Measurements from ENCODE around the gene UQCC5.

The UQCC5 gene, protein sequence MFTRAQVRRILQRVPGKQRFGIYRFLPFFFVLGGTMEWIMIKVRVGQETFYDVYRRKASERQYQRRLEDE

DNA sequence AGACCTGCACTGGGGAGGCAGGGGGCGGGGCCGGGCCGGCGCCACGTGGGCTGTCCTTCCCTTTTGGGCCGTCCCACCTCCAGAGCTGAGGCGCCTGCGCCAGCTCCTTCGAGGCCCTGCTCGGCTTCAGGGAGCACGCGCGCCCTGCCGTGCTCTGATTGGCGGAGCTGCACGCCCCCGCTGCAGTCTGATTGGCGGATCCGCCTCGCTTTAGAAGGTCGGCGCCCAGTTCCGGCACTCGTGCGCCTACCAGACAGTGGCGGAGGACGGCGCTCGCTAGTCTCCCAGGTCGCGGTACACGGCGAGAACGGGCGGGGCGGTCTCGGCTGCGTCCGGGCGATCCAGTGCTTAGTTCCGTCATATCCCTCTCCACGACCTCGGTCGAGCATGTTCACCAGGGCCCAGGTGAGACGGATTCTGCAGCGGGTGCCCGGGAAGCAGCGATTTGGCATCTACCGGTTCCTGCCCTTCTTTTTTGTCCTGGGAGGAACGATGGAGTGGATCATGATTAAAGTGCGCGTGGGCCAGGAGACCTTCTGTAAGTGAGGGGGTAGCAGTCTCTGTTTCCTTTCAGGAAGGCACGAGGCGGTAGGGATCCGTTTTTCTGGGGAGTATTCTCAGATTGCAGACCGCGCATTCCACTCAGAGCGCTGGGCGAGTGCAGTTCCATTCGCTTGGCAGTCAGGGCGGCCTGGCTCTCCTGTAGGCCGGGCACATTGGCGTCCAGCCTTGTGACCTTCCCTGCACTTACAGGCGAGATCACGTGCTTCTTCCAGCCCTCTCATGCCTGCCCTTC lies at the start of gene UQCC5:
Gene UQCC5, plus strand, starts transcription at position 237 of the 796 bp plus-strand sequence. Its CDS starts 151 bp downstream, at position 388.
- peak; percentile 92 for DNase-seq (ENCODE audit: low read depth in 2 of 2)

DNA sequence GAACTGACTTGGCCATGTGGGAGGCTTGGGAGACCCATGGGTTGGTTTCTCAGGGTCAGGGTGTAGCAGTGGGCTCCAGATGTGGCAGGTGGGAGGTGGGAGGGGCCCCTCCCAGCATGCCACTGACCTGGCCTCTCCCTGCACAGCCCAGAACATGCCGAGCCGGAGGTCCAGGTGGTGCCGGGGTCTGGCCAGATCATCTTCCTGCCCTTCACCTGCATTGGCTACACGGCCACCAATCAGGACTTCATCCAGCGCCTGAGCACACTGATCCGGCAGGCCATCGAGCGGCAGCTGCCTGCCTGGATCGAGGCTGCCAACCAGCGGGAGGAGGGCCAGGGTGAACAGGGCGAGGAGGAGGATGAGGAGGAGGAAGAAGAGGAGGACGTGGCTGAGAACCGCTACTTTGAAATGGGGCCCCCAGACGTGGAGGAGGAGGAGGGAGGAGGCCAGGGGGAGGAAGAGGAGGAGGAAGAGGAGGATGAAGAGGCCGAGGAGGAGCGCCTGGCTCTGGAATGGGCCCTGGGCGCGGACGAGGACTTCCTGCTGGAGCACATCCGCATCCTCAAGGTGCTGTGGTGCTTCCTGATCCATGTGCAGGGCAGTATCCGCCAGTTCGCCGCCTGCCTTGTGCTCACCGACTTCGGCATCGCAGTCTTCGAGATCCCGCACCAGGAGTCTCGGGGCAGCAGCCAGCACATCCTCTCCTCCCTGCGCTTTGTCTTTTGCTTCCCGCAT lies 49.2 kb upstream of the UQCC5 start:
- no peak for DNase-seq (ENCODE audit: low read depth in 2 of 2)

DNA sequence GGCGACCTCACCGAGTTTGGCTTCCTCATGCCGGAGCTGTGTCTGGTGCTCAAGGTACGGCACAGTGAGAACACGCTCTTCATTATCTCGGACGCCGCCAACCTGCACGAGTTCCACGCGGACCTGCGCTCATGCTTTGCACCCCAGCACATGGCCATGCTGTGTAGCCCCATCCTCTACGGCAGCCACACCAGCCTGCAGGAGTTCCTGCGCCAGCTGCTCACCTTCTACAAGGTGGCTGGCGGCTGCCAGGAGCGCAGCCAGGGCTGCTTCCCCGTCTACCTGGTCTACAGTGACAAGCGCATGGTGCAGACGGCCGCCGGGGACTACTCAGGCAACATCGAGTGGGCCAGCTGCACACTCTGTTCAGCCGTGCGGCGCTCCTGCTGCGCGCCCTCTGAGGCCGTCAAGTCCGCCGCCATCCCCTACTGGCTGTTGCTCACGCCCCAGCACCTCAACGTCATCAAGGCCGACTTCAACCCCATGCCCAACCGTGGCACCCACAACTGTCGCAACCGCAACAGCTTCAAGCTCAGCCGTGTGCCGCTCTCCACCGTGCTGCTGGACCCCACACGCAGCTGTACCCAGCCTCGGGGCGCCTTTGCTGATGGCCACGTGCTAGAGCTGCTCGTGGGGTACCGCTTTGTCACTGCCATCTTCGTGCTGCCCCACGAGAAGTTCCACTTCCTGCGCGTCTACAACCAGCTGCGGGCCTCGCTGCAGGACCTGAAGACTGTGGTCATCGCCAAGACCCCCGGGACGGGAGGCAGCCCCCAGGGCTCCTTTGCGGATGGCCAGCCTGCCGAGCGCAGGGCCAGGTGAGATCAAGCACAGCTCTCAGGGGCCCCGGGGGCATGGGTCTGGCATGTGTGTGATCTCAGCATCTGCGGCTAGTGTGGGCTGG lies 48.4 kb upstream of the UQCC5 start:
- DNase-seq (ENCODE audit: low read depth in 2 of 2) = no peak

DNA sequence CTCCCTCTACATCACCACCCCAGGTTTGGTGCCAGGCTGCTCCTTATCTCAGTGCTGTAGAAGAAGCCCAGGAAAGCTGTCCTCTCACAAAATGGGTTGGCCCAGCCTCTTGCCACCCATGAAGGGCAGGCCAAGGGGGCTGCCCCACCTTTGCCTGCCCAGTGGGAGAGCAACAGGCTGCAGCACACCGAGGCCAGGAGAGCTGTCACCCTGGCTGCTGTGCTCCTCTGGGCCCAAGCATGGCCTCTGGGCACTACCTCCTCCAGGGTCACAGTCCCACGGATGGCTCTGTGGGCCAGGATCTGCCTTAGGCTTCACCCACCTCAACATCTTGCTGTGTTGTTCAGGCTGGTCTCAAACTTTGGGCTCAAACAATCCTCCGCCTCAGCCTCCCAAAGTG lies 47.7 kb upstream of the UQCC5 start:
- no peak for DNase-seq (ENCODE audit: low read depth in 2 of 2)

DNA sequence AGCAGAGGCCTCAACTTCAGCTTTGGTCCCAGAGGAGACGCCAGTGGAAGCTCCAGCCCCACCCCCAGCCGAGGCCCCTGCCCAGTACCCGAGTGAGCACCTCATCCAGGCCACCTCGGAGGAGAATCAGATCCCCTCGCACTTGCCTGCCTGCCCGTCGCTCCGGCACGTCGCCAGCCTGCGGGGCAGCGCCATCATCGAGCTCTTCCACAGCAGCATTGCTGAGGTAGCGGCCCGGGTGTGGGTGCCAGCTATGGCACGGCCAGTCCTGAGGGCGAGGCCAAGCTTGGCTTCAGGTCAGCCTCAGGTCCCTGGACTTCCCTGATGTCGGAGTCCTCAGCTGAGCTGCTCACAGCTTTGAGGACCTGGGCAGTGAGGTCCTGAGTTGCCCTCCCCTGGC lies 47.0 kb upstream of the UQCC5 start:
- no peak for DNase-seq (ENCODE audit: low read depth in 2 of 2)

DNA sequence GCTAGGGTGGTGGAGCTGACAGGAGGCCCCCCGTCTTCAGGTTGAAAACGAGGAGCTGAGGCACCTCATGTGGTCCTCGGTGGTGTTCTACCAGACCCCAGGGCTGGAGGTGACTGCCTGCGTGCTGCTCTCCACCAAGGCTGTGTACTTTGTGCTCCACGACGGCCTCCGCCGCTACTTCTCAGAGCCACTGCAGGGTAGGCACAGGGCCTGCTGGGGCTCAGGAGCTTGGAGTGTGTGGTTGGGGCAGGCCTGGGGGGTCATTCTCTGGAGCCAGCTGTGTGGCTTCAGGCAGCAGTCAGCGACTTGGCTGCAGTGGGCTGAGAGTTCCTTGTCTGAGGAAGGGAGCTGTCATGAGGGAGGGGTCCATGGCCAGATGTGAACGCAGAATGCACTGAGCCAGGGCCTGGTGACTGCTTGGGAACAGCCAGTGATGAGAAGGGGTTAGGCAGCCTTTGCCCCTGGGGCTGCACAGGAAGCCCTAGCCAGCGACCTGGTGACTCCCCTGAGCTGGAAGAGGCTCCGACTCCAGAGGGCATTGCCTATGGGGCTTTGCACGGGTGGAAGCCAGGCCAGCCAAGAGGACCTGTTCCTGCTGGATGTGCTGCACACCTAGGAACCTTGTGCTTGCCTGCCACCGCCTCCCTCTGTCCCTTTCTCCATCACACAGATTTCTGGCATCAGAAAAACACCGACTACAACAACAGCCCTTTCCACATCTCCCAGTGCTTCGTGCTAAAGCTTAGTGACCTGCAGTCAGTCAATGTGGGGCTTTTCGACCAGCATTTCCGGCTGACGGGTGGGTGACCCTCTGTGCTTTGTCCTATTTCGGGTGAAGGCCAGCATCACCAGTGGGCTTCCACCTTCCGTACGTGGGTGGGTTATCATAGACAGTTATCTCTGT lies 46.1 kb upstream of the UQCC5 start:
- no peak for DNase-seq (ENCODE audit: low read depth in 2 of 2)

DNA sequence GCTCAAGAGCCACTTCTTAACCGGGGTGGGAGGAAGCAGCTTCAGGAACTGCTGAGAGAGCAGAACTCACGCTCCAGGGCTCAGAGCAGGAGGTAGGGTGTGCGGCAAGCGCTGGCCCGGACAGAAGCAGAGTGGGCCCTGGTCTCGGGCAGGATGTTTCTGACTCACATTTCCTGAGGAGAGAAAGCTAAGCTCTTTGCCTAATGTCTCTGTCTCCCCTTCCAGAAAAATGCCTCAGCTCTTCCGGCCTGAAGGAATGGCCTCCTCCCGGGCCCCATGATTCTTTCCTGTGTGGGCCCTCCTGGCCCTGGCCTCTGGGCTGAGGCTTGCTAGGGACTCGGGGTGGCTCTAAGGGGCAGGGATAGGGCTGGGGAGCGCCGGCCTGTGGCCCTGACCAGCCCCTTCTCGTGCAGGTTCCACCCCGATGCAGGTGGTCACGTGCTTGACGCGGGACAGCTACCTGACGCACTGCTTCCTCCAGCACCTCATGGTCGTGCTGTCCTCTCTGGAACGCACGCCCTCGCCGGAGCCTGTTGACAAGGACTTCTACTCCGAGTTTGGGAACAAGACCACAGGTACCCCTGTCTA lies 45.4 kb upstream of the UQCC5 start:
- DNase-seq (ENCODE audit: low read depth in 2 of 2) = no peak

DNA sequence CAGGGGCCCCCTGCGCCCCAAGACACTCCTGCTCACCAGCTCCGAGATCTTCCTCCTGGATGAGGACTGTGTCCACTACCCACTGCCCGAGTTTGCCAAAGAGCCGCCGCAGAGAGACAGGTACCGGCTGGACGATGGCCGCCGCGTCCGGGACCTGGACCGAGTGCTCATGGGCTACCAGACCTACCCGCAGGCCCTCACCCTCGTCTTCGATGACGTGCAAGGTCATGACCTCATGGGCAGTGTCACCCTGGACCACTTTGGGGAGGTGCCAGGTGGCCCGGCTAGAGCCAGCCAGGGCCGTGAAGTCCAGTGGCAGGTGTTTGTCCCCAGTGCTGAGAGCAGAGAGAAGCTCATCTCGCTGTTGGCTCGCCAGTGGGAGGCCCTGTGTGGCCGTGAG lies 44.3 kb upstream of the UQCC5 start:
- DNase-seq (ENCODE audit: low read depth in 2 of 2) = no peak

DNA sequence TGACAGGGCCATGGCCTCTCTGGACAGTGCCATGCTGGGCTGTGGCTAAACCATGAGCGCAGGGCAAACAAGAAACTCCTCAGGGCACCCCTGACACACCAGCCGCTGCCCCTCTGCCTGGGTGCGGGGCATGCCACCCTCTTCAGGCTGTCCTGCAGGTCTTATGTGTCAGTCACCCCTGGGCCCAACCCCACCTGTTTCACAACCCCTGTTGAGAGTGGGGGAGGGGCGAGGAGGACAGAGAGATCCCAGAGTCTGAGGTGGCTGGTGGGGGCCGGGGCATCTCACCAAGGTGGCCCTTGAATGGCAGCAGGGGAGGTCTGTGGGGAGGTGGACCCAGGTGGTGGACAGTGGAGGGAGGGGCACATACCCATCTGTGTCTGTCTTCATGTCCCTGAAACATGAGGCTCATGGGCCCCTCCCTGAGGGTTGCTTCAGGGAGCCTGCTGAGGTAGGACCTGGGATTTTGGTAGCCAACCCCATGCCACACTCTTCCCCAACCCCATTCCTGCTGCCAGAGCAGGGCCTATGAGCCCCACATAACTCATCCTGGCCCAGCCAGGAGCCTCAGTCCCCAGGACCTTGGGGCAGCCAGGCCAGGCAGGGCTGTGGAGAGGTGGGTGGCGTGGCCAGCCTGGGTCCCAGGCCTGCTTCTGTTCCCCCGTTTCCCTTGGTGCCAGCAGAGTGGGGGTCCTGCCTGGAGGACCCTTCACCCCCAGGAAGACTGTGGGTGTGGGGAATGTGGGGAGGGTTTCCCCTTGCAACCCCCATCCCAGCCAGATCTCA lies 43.0 kb upstream of the UQCC5 start:
- no peak for DNase-seq (ENCODE audit: low read depth in 2 of 2)

DNA sequence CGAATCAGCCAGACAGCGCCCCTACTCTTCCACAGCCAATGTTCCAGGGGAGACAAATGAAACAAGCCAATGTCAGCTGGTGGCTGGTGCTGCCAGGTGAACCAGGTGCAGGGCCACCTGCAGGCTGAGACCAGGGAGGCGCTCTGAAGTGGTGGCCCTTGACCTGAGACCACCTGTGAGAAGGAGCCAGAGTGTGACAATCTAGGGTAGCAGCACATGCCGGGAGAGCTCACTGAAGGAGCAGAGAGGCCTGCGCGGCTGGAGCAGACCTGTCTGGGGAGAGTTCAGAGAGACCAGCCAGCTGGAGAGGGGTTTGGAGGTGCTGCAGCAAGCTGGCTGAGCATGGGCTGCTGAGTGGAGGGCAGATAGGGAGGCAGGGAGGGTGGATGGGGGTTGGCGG lies 42.0 kb upstream of the UQCC5 start:
- DNase-seq (ENCODE audit: low read depth in 2 of 2) = no peak

DNA sequence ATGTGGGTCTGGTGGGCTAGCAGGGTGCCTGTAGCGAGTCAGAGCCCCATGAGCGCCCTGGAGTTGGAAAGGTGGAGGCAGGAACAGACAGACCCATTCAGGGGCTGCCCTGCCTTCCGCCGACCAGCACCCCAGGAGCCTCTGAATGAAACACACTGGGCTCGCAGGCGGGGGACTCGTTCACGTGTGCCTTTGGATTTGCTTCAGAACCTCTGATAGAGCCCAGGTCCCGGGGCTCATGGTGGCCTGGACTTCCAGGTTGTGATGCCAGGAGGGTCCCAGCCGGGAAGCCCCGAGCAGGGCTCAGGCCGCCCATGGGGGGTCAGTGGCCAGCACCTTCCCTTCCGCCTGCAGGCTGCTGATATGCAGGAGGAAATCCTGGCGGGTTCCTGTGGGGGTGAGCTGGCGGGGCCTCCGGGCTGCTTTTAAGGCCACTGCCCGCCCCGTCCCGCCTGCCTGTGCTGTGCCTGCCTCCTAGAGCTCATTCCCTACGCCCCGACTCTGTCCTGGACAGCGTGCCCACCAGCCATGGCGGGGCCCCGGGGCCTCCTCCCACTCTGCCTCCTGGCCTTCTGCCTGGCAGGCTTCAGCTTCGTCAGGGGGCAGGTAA lies 41.4 kb upstream of the UQCC5 start, which contains the start of gene STAB1:
Gene STAB1, plus strand, starts transcription at position 453 of the 610 bp plus-strand sequence. Its CDS starts 76 bp downstream, at position 529.
- DNase-seq (ENCODE audit: low read depth in 2 of 2) = no peak

DNA sequence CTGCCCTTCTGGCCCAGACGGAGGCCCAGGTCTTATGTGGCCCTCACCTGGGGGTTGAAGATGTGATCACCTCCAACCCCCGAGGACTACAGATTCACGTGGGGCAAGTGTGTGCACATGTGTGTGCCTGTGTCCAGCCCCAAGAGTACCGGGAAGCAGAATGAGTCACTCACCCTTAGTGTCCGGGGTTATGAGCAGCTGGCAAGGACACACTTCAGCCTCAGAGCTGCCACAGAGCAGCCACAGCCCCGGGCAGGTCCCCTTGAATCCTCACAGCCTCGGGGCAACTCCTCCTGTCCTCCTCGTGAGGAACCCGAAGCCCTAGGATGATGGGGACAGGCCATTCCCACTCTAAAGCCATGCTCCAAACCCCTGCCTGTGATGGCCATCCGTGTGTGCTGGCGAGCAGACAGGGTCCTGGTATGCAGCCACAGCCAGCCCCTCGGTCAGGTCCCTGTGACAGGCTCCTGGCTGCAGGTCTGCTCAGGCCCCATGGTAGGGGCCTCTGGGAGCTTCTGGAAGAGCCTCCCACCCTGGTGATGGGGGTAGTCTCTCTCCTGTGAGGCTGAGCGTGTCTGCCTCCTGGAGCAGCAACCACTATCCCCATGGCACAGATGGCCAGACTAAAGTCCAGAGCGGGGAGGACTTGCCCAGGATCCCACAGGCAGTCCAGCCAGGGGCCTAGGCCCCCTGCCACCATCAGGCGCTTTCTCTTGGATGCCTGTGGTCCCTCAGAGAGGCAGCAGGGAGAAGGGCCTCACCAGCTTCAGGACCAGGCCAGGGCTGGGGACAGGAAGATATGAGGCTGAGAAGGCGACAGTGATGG lies 40.4 kb upstream of the UQCC5 start:
- DNase-seq (ENCODE audit: low read depth in 2 of 2) = no peak

DNA sequence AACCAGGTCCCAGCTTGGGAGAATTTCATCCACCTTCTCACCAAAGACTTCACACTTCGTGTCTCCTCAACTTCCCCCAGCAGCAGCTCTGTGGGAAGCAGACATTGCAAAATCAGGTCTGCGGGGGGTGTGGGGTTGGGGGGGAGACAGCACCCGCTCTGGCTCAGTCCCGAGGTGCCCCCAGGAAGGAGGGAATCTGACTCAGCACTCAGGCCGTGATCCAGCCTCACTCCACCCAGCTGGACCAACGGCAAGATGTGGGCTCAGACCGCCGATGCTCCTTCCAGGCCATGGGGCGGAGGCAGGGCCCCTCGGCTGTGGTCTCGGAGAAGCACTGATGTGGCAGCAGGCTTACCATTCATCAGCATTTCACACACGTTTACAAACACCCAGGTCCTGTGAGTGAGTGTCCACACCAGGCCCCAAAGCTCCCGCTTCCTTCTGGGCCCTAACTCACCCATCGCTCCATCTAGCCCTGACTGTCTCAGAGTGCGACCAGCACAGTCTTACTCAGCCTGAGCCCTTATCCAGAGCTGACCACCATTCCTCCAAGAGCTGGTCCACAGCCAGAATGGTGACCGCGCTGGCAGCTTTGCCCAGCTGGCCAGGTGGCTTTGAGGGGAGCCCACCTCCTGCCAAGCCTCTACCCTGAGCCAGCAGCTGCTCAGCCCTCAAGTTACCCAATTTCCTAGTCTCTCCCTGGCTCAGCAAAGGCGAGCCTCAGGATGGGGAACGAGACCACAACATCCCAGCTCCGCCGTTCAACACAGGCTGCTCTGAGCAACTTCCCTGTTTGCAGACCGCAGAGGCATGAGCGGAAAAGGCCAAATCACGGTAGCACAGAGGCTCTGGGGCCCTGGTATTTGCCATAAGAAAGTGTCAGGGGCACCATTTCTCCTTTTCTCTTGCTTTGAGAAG lies 38.0 kb upstream of the UQCC5 start:
- no peak for DNase-seq (ENCODE audit: low read depth in 2 of 2)

DNA sequence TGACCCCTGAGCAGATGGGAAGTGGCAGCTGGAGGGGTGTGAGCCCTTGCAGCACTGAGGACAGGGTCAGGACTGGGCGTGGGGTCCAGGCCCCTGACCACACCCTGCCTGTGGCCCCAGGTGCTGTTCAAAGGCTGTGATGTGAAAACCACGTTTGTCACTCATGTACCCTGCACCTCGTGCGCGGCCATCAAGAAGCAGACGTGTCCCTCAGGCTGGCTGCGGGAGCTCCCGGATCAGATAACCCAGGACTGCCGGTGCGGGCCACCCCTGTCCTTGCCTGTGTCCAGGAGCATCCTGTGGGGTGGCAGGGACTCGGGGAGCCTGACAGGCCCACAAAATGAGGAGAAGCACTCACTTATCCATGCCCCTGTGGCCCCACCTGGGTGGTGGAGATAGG lies 35.4 kb upstream of the UQCC5 start:
- no peak for DNase-seq (ENCODE audit: low read depth in 2 of 2)

DNA sequence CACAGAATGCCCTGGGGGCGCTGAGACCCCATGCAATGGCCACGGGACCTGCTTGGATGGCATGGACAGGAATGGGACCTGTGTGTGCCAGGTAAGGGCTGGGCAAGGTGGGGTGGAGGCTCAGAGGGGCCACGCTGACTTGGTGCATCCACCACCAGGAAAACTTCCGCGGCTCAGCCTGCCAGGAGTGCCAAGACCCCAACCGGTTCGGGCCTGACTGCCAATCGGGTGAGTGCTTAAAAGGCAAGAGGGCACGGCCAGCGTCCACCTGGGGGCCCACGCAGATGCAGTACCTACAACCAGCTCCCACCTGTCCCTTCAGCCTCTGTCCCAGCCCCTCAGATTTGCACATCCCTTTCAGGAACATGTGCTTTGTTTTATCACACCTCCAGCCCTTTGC lies 34.4 kb upstream of the UQCC5 start:
- no peak for DNase-seq (ENCODE audit: low read depth in 2 of 2)

DNA sequence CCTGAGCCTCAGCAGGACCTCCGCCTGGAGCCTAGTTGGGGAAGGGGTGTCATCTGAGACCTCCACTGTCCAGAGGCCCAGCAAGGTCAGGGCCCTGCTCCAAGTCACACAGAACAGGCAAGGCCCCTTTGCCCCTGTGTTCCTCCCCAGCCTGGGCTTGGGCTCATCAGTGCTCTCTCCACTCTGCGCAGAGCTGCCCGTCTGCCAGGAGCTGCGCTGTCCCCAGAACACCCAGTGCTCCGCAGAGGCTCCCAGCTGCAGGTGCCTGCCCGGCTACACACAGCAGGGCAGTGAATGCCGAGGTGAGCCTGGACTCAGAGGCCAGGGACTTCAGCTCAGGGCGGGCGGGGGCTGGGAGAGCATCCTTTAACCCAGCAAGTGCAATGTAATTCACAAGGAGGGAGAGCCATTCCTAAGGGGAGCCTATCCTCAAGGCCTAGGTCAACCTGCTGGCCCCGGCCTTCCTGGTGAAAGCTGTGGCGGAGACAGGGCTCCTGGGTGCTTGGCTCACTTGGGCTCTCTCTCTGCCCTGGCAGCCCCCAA lies 33.5 kb upstream of the UQCC5 start:
- DNase-seq (ENCODE audit: low read depth in 2 of 2) = no peak

Measured in stimulated activated CD8-positive, alpha-beta memory T cell treated with anti-CD3 and anti-CD28 coated beads, Interleukin-7, amount 100 ng/mL, for 1 hour (primary cell).